GM21360 (cell line): ENCODE measurements around the gene UBE2E3.
A peak's percentile ranks its signal among the peaks of the same experiment; 100 is the strongest.
"Not testable (repeated sequence)": the region's sequence is repeated elsewhere in the genome, so short reads cannot be mapped to it uniquely, and the experiment has no call there.

Experiments
- ATAC-seq: cut with Tn5 transposase; IDR thresholded peaks from one replicate; pipeline ENCODE4 v1.9.1; 2021; ENCODE audit warnings: mild to moderate bottlenecking, moderate library complexity; ENCODE audit not compliant: unreplicated experiment

UBE2E3 gene

GRCh38 chr2:181072486-181073235 lies 92.3 kb downstream of the UBE2E3 start:
- no peak for ATAC-seq

- no peak for ATAC-seq
Observed at GRCh38 chr2:181073896-181074295, 93.5 kb downstream of the UBE2E3 start.

- ATAC-seq = no peak
Observed at GRCh38 chr2:181074457-181074856, 94.1 kb downstream of the UBE2E3 start.

GRCh38 chr2:181076658-181077057 lies 96.3 kb downstream of the UBE2E3 start:
- ATAC-seq = no peak

GRCh38 chr2:181077128-181077709 lies 96.8 kb downstream of the UBE2E3 start:
- ATAC-seq = peak; percentile 91

GRCh38 chr2:181083140-181083539 lies 102.7 kb downstream of the UBE2E3 start:
- ATAC-seq = no peak

- no peak for ATAC-seq
Observed at GRCh38 chr2:181085734-181086133, 105.3 kb downstream of the UBE2E3 start.

GRCh38 chr2:181091920-181092319 lies 111.5 kb downstream of the UBE2E3 start:
- ATAC-seq = not testable (repeated sequence)

- no peak for ATAC-seq
Observed at GRCh38 chr2:181095486-181095885, 115.1 kb downstream of the UBE2E3 start.

- ATAC-seq = no peak
Observed at GRCh38 chr2:181103659-181104058, 123.3 kb downstream of the UBE2E3 start.

- ATAC-seq = no peak
Observed at GRCh38 chr2:181104512-181105115, 124.2 kb downstream of the UBE2E3 start.

GRCh38 chr2:181105562-181105961 lies 125.2 kb downstream of the UBE2E3 start:
- no peak for ATAC-seq

- no peak for ATAC-seq
Observed at GRCh38 chr2:181106229-181106628, 125.8 kb downstream of the UBE2E3 start.

- peak; percentile 99 for ATAC-seq
Observed at GRCh38 chr2:181106789-181107627, 126.6 kb downstream of the UBE2E3 start.

GRCh38 chr2:181107628-181107945 lies 127.2 kb downstream of the UBE2E3 start:
- no peak for ATAC-seq

- no peak for ATAC-seq
Observed at GRCh38 chr2:181111059-181111458, 130.7 kb downstream of the UBE2E3 start.

GRCh38 chr2:181112916-181113315 lies 132.5 kb downstream of the UBE2E3 start:
- no peak for ATAC-seq
